ENCODE results near the gene TRIM32.

The TRIM32 gene

GRCh38 chr9:116721411-116721810, 34.3 kb downstream of the TRIM32 start:
- Histone ChIP-seq H4K8ac (ENCODE audit: low read length) (no peak overlapping the region), H3K79me1 (replicated peaks; ENCODE audit: low read length, poor library complexity, severe bottlenecking) (no peaks in the 10 kb centered on the region)

GRCh38 chr9:116721944-116722343, 34.8 kb downstream of the TRIM32 start:
- Histone ChIP-seq H4K8ac (ENCODE audit: low read length) (no peak overlapping the region), H3K9ac (ENCODE audit: low read length) (no peak overlapping the region), H3K36me3 (ENCODE audit: control insufficient read depth in 1 of 2, insufficient read depth in 2 of 2, low read depth in 1 of 2, low read length in 2 of 2) (peaks cover 0 to 4% of the 10 kb centered on the region in 2 experiments), H3K4me1 (ENCODE audit: control insufficient read depth, insufficient read depth, low read depth, low read length) (no peaks in the 10 kb centered on the region), H3K4me3 (ENCODE audit: insufficient read depth in 1 of 2, low read depth in 1 of 2, low read length in 2 of 2) (no peak overlapping the region), H3K4me2 (ENCODE audit: low read length, poor library complexity, severe bottlenecking) (no peak overlapping the region), H3K14ac (ENCODE audit: low read length in 2 of 2) (no peak overlapping the region), H3K18ac (ENCODE audit: low read depth in 1 of 2, low read length in 2 of 2) (no peak overlapping the region), H2BK15ac (ENCODE audit: low read depth, poor library complexity, severe bottlenecking) (no peak overlapping the region), H3K4ac (ENCODE audit: low read depth in 1 of 2, low read length in 2 of 2) (no peak overlapping the region), H3K79me1 (replicated peaks; ENCODE audit: low read length, poor library complexity, severe bottlenecking) (no peaks in the 10 kb centered on the region), H2AFZ (ENCODE audit: low read depth, low read length) (no peak overlapping the region), H2AK5ac (ENCODE audit: low read length, severe bottlenecking) (no peak overlapping the region), H2BK5ac (ENCODE audit: low read depth, low read length, poor library complexity, severe bottlenecking) (no peak overlapping the region), H3K27ac (ENCODE audit: low read length, poor library complexity, severe bottlenecking) (no peak overlapping the region), H2BK12ac (ENCODE audit: low read length in 2 of 2) (no peak overlapping the region), H3K23ac (ENCODE audit: low read length in 2 of 2) (no peak overlapping the region), H4K91ac (ENCODE audit: low read length) (no peak overlapping the region), H2BK120ac (ENCODE audit: low read depth, low read length) (no peak overlapping the region), H3K9me3 (ENCODE audit: control insufficient read depth, low read length) (no peaks in the 10 kb centered on the region), H3K27me3 (ENCODE audit: control insufficient read depth in 1 of 2, insufficient read depth in 1 of 2, low read length in 2 of 2) (no peaks in the 10 kb centered on the region)
- no peak for DNase-seq
- 0% methylated on average over 1 of the region's 2 CpGs for WGBS

More at GRCh38 chr9:116721411-116721810, 34.3 kb downstream of the TRIM32 start:
- Histone ChIP-seq H2BK15ac (ENCODE audit: low read depth, poor library complexity, severe bottlenecking) (no peak overlapping the region), H3K4me2 (ENCODE audit: low read length, poor library complexity, severe bottlenecking) (no peak overlapping the region), H2AFZ (ENCODE audit: low read depth, low read length) (no peak overlapping the region), H2AK5ac (ENCODE audit: low read length, severe bottlenecking) (no peak overlapping the region), H3K27ac (ENCODE audit: low read length, poor library complexity, severe bottlenecking) (no peak overlapping the region), H3K23ac (ENCODE audit: low read length in 2 of 2) (no peak overlapping the region), H4K91ac (ENCODE audit: low read length) (no peak overlapping the region), H3K9me3 (ENCODE audit: control insufficient read depth, low read length) (no peaks in the 10 kb centered on the region), H3K27me3 (ENCODE audit: control insufficient read depth in 1 of 2, insufficient read depth in 1 of 2, low read length in 2 of 2) (no peaks in the 10 kb centered on the region), H3K14ac (ENCODE audit: low read length in 2 of 2) (no peak overlapping the region), H3K4ac (ENCODE audit: low read depth in 1 of 2, low read length in 2 of 2) (no peak overlapping the region), H3K36me3 (ENCODE audit: control insufficient read depth in 1 of 2, insufficient read depth in 2 of 2, low read depth in 1 of 2, low read length in 2 of 2) (peaks cover 0 to 4% of the 10 kb centered on the region in 2 experiments), H2BK120ac (ENCODE audit: low read depth, low read length) (no peak overlapping the region), H3K18ac (ENCODE audit: low read depth in 1 of 2, low read length in 2 of 2) (no peak overlapping the region), H2BK12ac (ENCODE audit: low read length in 2 of 2) (no peak overlapping the region), H3K4me3 (ENCODE audit: insufficient read depth in 1 of 2, low read depth in 1 of 2, low read length in 2 of 2) (no peak overlapping the region), H3K4me1 (ENCODE audit: control insufficient read depth, insufficient read depth, low read depth, low read length) (no peaks in the 10 kb centered on the region), H3K9ac (ENCODE audit: low read length) (no peak overlapping the region), H2BK5ac (ENCODE audit: low read depth, low read length, poor library complexity, severe bottlenecking) (no peak overlapping the region)
- DNase-seq, result no peak
- 94% methylated on average over 3 of the region's 3 CpGs for WGBS

GRCh38 chr9:116724123-116724522, 37.0 kb downstream of the TRIM32 start:
- Histone ChIP-seq H3K27me3 (ENCODE audit: control insufficient read depth in 1 of 2, insufficient read depth in 1 of 2, low read length in 2 of 2) (no peaks in the 10 kb centered on the region), H3K4me2 (ENCODE audit: low read length, poor library complexity, severe bottlenecking) (no peak overlapping the region), H2AFZ (ENCODE audit: low read depth, low read length) (no peak overlapping the region), H3K23ac (ENCODE audit: low read length in 2 of 2) (no peak overlapping the region), H3K4me3 (ENCODE audit: insufficient read depth in 1 of 2, low read depth in 1 of 2, low read length in 2 of 2) (no peak overlapping the region), H3K14ac (ENCODE audit: low read length in 2 of 2) (no peak overlapping the region), H3K27ac (ENCODE audit: low read length, poor library complexity, severe bottlenecking) (no peak overlapping the region), H3K4me1 (ENCODE audit: control insufficient read depth, insufficient read depth, low read depth, low read length) (no peaks in the 10 kb centered on the region), H3K9me3 (ENCODE audit: control insufficient read depth, low read length) (no peaks in the 10 kb centered on the region), H2BK120ac (ENCODE audit: low read depth, low read length) (no peak overlapping the region), H4K91ac (ENCODE audit: low read length) (no peak overlapping the region), H4K8ac (ENCODE audit: low read length) (no peak overlapping the region), H2BK12ac (ENCODE audit: low read length in 2 of 2) (no peak overlapping the region), H3K4ac (ENCODE audit: low read depth in 1 of 2, low read length in 2 of 2) (no peak overlapping the region), H3K9ac (ENCODE audit: low read length) (no peak overlapping the region), H2AK5ac (ENCODE audit: low read length, severe bottlenecking) (no peak overlapping the region), H3K79me1 (replicated peaks; ENCODE audit: low read length, poor library complexity, severe bottlenecking) (no peaks in the 10 kb centered on the region), H2BK5ac (ENCODE audit: low read depth, low read length, poor library complexity, severe bottlenecking) (no peak overlapping the region), H3K18ac (ENCODE audit: low read depth in 1 of 2, low read length in 2 of 2) (no peak overlapping the region), H2BK15ac (ENCODE audit: low read depth, poor library complexity, severe bottlenecking) (no peak overlapping the region), H3K36me3 (ENCODE audit: control insufficient read depth in 1 of 2, insufficient read depth in 2 of 2, low read depth in 1 of 2, low read length in 2 of 2) (peaks cover 0 to 4% of the 10 kb centered on the region in 2 experiments)
- DNase-seq, result no peak
- no CpG with 5 or more reads among the region's 3 CpGs for WGBS

- no peak overlapping the region for H3K4me3 ChIP-seq (ENCODE audit: insufficient read depth in 1 of 2, low read depth in 1 of 2, low read length in 2 of 2)
- no peak overlapping the region for H2BK120ac ChIP-seq (ENCODE audit: low read depth, low read length)
- no peaks in the 10 kb centered on the region for H3K4me1 ChIP-seq (ENCODE audit: control insufficient read depth, insufficient read depth, low read depth, low read length)
- no peaks in the 10 kb centered on the region for H3K27me3 ChIP-seq (ENCODE audit: control insufficient read depth in 1 of 2, insufficient read depth in 1 of 2, low read length in 2 of 2)
- no peak overlapping the region for H2AK5ac ChIP-seq (ENCODE audit: low read length, severe bottlenecking)
- no peak overlapping the region for H2AFZ ChIP-seq (ENCODE audit: low read depth, low read length)
- H3K4ac ChIP-seq (ENCODE audit: low read depth in 1 of 2, low read length in 2 of 2), result no peak overlapping the region
- H3K27ac ChIP-seq (ENCODE audit: low read length, poor library complexity, severe bottlenecking), result no peak overlapping the region
- no peak overlapping the region for H3K18ac ChIP-seq (ENCODE audit: low read depth in 1 of 2, low read length in 2 of 2)
- no peak overlapping the region for H3K23ac ChIP-seq (ENCODE audit: low read length in 2 of 2)
- no peak overlapping the region for H3K14ac ChIP-seq (ENCODE audit: low read length in 2 of 2)
- H3K9me3 ChIP-seq (ENCODE audit: control insufficient read depth, low read length), result no peaks in the 10 kb centered on the region
- no peak overlapping the region for H3K9ac ChIP-seq (ENCODE audit: low read length)
- no peak overlapping the region for H4K8ac ChIP-seq (ENCODE audit: low read length)
- H3K4me2 ChIP-seq (ENCODE audit: low read length, poor library complexity, severe bottlenecking), result no peak overlapping the region
- no peak for DNase-seq
- H2BK5ac ChIP-seq (ENCODE audit: low read depth, low read length, poor library complexity, severe bottlenecking), result no peak overlapping the region
- H3K36me3 ChIP-seq (ENCODE audit: control insufficient read depth in 1 of 2, insufficient read depth in 2 of 2, low read depth in 1 of 2, low read length in 2 of 2), result peaks cover 0 to 4% of the 10 kb centered on the region in 2 experiments
- no peak overlapping the region for H2BK12ac ChIP-seq (ENCODE audit: low read length in 2 of 2)
- no peak overlapping the region for H2BK15ac ChIP-seq (ENCODE audit: low read depth, poor library complexity, severe bottlenecking)
- no peaks in the 10 kb centered on the region for H3K79me1 ChIP-seq (replicated peaks; ENCODE audit: low read length, poor library complexity, severe bottlenecking)
- no peak overlapping the region for H4K91ac ChIP-seq (ENCODE audit: low read length)
Measured at GRCh38 chr9:116726602-116727001, 39.5 kb downstream of the TRIM32 start.
